MM.1S (cell line): ENCODE results near the gene LARGE1.

Source experiments
- DNase-seq: peaks from one replicate; pipeline ENCODE4 v3.0.0-alpha.2; 2015
- H2AFZ ChIP-seq: fragments of 300-600 bp; sonication (generic); 2 replicates; pipeline ENCODE4 v1.6.0; 2016; ENCODE audit warnings: antibody characterized with exemption, low read length
- H3F3A ChIP-seq: fragments of 300-600 bp; sonication (generic); 2 replicates; pipeline ENCODE4 v1.6.1; 2016; ENCODE audit warnings: mild to moderate bottlenecking, antibody characterized with exemption, low read length, moderate library complexity, mixed read lengths; ENCODE audit not compliant: insufficient read depth
- H3K27ac ChIP-seq: fragments of 300-600 bp; sonication (generic); 2 replicates; pipeline ENCODE4 v1.5.1; 2016; ENCODE audit warnings: mild to moderate bottlenecking, low read length
- H3K27me3 ChIP-seq: fragments of 300-600 bp; sonication (generic); replicated peaks from 2 replicates; pipeline ENCODE4 v1.6.0; 2016; ENCODE audit warnings: low read length; ENCODE audit not compliant: insufficient read depth
- H3K36me3 ChIP-seq: fragments of 300-600 bp; sonication (generic); replicated peaks from 2 replicates; pipeline ENCODE4 v1.6.1; 2016; ENCODE audit warnings: mild to moderate bottlenecking, low read length, mixed read lengths; ENCODE audit not compliant: insufficient read depth
- H3K4me1 ChIP-seq: fragments of 300-600 bp; sonication (generic); 2 replicates; pipeline ENCODE4 v1.6.1; 2016; ENCODE audit warnings: low read length, mixed read lengths
- H3K4me2 ChIP-seq: fragments of 300-600 bp; sonication (generic); 2 replicates; pipeline ENCODE4 v1.6.0; 2016; ENCODE audit warnings: low read depth, low read length
- H3K4me3 ChIP-seq: fragments of 300-600 bp; sonication (generic); 2 replicates; pipeline ENCODE4 v1.5.1; 2016; ENCODE audit warnings: low read length, mixed read lengths
- H3K79me2 ChIP-seq: fragments of 300-600 bp; sonication (generic); 2 replicates; pipeline ENCODE4 v1.6.1; 2016; ENCODE audit warnings: mixed run types, low read length, mixed read lengths
- H3K9ac ChIP-seq: fragments of 300-600 bp; sonication (generic); 2 replicates; pipeline ENCODE4 v1.6.1; 2016; ENCODE audit warnings: low read length, mixed read lengths
- H3K9me2 ChIP-seq: fragments of 300-600 bp; sonication (generic); replicated peaks from 2 replicates; pipeline ENCODE4 v1.6.1; 2016; ENCODE audit warnings: mild to moderate bottlenecking, low read length, mixed read lengths; ENCODE audit not compliant: insufficient read depth
- H3K9me3 ChIP-seq: fragments of 300-600 bp; sonication (generic); replicated peaks from 2 replicates; pipeline ENCODE4 v1.6.1; 2016; ENCODE audit warnings: mild to moderate bottlenecking, low read length, mixed read lengths; ENCODE audit not compliant: insufficient read depth
- H4K20me1 ChIP-seq: fragments of 300-600 bp; sonication (generic); 2 replicates; pipeline ENCODE4 v1.6.1; 2016; ENCODE audit warnings: mild to moderate bottlenecking, low read length, moderate library complexity, mixed read lengths; ENCODE audit not compliant: insufficient read depth
- EZH2 ChIP-seq: fragments of 300-600 bp; sonication (generic); optimal IDR thresholded peaks from 2 replicates; pipeline ENCODE3; 2017; ENCODE audit warnings: low read depth, mild to moderate bottlenecking, antibody characterized with exemption, low read length, mixed read lengths
- EZH2phosphoT487 ChIP-seq: fragments of 300-600 bp; sonication (generic); IDR thresholded peaks from 2 replicates; pipeline ENCODE4 v1.6.1; 2018; ENCODE audit warnings: antibody characterized with exemption, low read length
- TF ChIP-seq, protein P1 (sequence below): fragments of 300-600 bp; sonication (generic); IDR thresholded peaks from 2 replicates; pipeline ENCODE4 v1.5.1; 2016; ENCODE audit warnings: antibody characterized with exemption, low read length, mixed read lengths

The LARGE1 gene

GRCh38 chr22:33260498-33260897 is 659.8 kb downstream of the LARGE1 start:
- DNase-seq = no peak
- Histone ChIP-seq H3K36me3 (no peaks in the 10 kb centered on the region), H3K9me2 (no peaks in the 10 kb centered on the region), H2AFZ (no peak overlapping the region), H3K9ac (no peak overlapping the region), H3K27ac (no peak overlapping the region), H3F3A (no peaks in the 10 kb centered on the region), H3K4me2 (no peak overlapping the region), H4K20me1 (no peaks in the 10 kb centered on the region), H3K79me2 (no peaks in the 10 kb centered on the region), H3K4me3 (no peak overlapping the region), H3K27me3 (no peaks in the 10 kb centered on the region), H3K4me1 (no peaks in the 10 kb centered on the region), H3K9me3 (no peaks in the 10 kb centered on the region)
- TF ChIP-seq EZH2 (no peak), EZH2phosphoT487 (no peak)
- TF ChIP-seq, protein P1, sequence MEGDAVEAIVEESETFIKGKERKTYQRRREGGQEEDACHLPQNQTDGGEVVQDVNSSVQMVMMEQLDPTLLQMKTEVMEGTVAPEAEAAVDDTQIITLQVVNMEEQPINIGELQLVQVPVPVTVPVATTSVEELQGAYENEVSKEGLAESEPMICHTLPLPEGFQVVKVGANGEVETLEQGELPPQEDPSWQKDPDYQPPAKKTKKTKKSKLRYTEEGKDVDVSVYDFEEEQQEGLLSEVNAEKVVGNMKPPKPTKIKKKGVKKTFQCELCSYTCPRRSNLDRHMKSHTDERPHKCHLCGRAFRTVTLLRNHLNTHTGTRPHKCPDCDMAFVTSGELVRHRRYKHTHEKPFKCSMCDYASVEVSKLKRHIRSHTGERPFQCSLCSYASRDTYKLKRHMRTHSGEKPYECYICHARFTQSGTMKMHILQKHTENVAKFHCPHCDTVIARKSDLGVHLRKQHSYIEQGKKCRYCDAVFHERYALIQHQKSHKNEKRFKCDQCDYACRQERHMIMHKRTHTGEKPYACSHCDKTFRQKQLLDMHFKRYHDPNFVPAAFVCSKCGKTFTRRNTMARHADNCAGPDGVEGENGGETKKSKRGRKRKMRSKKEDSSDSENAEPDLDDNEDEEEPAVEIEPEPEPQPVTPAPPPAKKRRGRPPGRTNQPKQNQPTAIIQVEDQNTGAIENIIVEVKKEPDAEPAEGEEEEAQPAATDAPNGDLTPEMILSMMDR = no peak

- H3K27ac ChIP-seq = no peak overlapping the region
- DNase-seq = no peak
- TF ChIP-seq EZH2phosphoT487 = no peak
- TF ChIP-seq, protein P1 = no peak
- no peak for TF ChIP-seq EZH2
Observed at GRCh38 chr22:33255791-33256190, 664.5 kb downstream of the LARGE1 start.

GRCh38 chr22:33248948-33249347 is 671.3 kb downstream of the LARGE1 start:
- H3K4me2 ChIP-seq = no peak overlapping the region
- no peaks in the 10 kb centered on the region for H3K36me3 ChIP-seq
- no peak overlapping the region for H3K4me3 ChIP-seq
- no peaks in the 10 kb centered on the region for H3K9me3 ChIP-seq
- H2AFZ ChIP-seq = no peak overlapping the region
- no peaks in the 10 kb centered on the region for H3K4me1 ChIP-seq
- H3K9ac ChIP-seq = no peak overlapping the region
- peaks cover 3% of the 10 kb centered on the region; the same call in 1 of the 2 replicates for H3F3A ChIP-seq
- H3K27me3 ChIP-seq = no peaks in the 10 kb centered on the region
- no peak overlapping the region for H3K27ac ChIP-seq
- TF ChIP-seq, protein P1 = no peak
- TF ChIP-seq EZH2 (no peak), EZH2phosphoT487 (no peak)
- H4K20me1 ChIP-seq = no peaks in the 10 kb centered on the region
- DNase-seq = no peak
- H3K9me2 ChIP-seq = no peaks in the 10 kb centered on the region
- H3K79me2 ChIP-seq = no peaks in the 10 kb centered on the region

More at GRCh38 chr22:33255791-33256190, 664.5 kb downstream of the LARGE1 start:
- no peak overlapping the region for H2AFZ ChIP-seq
- no peaks in the 10 kb centered on the region for H4K20me1 ChIP-seq
- H3K9me3 ChIP-seq = no peaks in the 10 kb centered on the region
- H3K9ac ChIP-seq = no peak overlapping the region
- no peaks in the 10 kb centered on the region for H3K4me1 ChIP-seq
- H3K4me3 ChIP-seq = no peak overlapping the region
- H3K27me3 ChIP-seq = no peaks in the 10 kb centered on the region
- no peaks in the 10 kb centered on the region for H3F3A ChIP-seq
- H3K36me3 ChIP-seq = no peaks in the 10 kb centered on the region
- H3K79me2 ChIP-seq = no peaks in the 10 kb centered on the region
- H3K4me2 ChIP-seq = no peak overlapping the region
- no peaks in the 10 kb centered on the region for H3K9me2 ChIP-seq
